GM12801 (cell line): ENCODE results near the gene C5orf15.

Experiments
- TF ChIP-seq, protein P1 (sequence below): IDR thresholded peaks from one replicate; pipeline ENCODE4 v1.5.1; 2011; ENCODE audit warnings: control low read depth; ENCODE audit not compliant: insufficient read length; ENCODE audit errors: extremely low read depth

Gene C5orf15

DNA sequence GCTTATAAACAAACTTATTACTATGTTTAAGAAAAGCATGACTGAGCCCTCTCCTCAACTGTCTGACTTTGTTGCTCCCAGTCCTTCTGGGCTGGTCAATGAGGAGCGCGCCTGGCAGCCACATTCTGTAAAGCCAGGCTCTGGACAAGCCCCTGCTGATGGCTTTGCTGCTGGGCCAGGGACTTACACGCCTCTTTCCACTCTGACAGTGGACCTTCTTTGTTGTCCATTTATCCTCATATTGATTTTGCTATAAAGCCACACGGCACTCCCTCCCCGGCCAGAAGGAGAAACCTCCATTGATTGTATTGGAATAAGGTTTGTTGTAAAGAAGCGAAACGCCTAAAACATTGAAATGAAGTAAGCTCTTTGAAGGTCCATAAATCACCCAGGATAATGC is 50.6 kb downstream of the C5orf15 start:
- TF ChIP-seq, protein P1, sequence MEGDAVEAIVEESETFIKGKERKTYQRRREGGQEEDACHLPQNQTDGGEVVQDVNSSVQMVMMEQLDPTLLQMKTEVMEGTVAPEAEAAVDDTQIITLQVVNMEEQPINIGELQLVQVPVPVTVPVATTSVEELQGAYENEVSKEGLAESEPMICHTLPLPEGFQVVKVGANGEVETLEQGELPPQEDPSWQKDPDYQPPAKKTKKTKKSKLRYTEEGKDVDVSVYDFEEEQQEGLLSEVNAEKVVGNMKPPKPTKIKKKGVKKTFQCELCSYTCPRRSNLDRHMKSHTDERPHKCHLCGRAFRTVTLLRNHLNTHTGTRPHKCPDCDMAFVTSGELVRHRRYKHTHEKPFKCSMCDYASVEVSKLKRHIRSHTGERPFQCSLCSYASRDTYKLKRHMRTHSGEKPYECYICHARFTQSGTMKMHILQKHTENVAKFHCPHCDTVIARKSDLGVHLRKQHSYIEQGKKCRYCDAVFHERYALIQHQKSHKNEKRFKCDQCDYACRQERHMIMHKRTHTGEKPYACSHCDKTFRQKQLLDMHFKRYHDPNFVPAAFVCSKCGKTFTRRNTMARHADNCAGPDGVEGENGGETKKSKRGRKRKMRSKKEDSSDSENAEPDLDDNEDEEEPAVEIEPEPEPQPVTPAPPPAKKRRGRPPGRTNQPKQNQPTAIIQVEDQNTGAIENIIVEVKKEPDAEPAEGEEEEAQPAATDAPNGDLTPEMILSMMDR, result no peak

DNA sequence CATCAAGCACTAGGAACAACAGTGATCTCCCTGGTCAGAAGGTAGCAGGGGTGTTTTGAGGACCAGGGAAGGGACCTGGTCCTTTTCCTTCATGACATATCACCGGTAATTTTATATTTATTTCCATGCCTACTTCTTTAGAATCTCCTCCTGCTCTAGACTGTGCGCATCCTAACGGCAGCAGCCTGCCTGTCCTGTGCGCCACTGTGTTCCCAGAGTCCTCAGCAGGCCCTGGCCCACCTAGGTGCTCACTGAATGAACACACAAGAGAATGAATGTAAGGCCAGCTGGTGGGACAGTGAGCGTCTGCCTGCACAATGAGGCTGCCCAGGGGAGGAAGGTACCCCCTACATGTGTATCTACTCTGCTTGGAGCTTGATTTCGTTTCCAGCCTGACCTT is 51.5 kb downstream of the C5orf15 start:
- TF ChIP-seq, protein P1, result no peak

DNA sequence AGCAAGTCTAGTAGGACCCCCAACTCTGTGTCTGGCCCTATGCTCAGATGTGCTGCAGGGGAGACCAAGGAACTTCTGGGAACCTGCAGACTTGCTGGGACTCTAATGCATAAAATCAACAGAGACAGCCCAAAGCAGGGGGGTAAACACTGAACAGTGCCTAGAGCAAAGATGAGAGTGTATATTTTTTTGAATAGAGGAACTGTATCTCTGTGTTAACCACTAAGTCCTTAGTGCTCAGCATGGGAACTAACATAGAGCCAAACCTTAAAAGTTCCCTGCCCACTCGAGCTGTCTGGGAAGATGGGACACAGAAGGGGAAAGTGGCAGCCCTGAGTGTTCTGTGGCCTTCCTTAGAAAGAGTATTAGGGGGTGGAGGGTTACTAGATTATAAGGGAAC is 51.9 kb downstream of the C5orf15 start:
- TF ChIP-seq, protein P1, result no peak

DNA sequence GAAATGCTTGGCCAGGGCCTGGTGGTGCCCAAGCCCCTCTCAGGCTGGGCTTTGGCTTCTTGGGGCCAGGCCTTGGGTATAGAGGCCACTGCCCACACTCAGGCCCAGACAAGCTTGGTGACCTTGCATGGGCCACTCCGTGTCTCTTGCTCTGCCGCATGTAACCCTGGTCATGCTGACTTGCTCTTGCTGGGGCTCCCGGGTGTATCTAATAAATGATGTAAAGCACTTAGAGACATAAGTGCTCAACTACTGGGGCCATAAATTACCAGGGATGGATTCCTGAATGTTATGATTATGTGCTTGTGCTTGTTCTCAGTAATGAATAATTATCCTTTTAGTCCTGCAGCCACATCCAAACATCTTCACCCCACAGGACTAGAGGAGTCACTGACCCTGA is 54.0 kb downstream of the C5orf15 start:
- TF ChIP-seq, protein P1, result no peak

DNA sequence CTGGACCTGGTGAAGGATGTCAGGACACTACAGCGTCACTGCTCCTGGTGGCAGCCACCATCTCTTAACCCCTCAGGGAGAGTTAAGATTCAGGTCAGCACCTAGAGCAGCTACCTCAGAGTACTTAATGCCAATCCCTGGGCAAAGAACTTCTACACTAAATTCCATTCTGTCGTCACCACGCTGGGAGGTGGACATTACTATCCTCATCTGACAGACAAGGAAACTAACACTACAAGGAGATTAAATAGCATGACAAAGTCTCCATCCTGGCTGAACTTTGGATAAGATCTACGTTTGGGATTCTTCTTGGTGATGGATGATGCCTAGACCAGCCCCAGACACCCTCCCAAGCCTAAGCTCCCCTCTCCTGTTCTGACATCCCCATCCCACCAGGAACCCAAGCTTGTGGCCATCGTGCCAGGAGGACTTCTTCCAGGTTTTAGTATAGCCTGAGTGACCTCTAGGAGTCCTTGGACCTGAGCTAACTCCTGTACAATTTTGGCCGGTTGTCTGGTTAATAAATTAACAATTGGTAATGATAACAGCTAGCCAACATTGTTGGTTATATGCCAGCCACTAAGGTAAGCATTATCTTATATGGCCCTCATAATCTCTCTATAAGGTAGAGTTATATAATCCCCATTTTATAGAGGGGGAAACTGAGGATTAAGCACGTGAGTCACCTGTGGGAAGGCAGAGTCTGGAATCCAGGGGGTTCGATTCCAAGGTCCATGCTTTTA is 54.8 kb downstream of the C5orf15 start:
- TF ChIP-seq, protein P1, result no peak

DNA sequence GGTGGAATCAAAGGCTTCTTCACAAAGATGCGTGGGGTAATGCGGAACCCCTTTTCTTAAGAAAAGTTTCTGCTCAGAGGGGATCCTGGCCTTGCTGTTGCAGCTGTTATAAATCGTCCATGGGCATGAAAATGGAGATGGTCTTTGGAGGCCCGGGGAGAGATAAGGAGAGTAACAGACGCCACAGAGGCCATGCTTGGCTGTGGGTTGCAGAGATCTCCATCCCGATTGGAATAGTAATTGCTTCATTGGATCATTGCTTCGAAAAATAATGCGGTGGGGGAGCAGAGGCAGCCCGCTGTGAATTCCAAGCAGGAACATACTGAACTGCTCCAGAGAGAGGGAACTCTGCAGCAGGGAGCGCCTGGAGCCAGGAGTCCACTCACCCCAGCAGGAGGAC is 55.5 kb downstream of the C5orf15 start:
- TF ChIP-seq, protein P1, result no peak

DNA sequence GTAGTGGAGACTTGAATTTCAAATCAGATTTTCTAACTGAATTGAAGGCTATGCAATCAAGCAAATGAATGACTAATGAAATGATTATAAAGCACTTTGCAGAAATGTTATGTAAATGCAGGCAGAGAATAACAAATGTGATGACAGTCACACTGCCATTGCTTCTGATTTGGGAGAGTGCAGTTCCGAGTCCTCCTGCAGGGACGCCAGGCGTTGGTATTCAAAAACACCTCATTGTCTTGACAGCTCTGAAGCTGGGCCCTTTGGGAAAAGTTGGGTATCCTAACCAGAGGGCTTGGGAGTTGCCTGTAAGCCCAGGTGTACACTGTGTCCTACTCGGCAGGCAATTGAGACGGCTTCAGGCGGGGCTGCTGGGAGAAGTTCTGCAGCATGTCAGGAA is 57.9 kb downstream of the C5orf15 start:
- TF ChIP-seq, protein P1, result no peak
